Small intestine (tissue), 7 donors: Measurements from ENCODE around the gene ZNF783. TPM values are rescaled to one million over a fixed set of nuclear protein-coding genes. Genes with fewer than 3 reads are reported as not detected.
"Not testable (repeated sequence)": the region's sequence is repeated elsewhere in the genome, so short reads cannot be mapped to it uniquely, and the experiment has no call there.

ENCODE experiments used
- DNase-seq, 2 donors: peaks; one replicate each; pipeline versions ENCODE4 v3.0.0 to v3.0.0-alpha.2; 2013
- FAIRE-seq: peaks from 2 replicates; lab custom pipeline; 2012; peaks lifted over from hg19 to GRCh38; lab: Jason Lieb, UNC
- H3K27ac ChIP-seq, 3 donors: one replicate each; pipeline ENCODE4 v1.5.1; 2013; ENCODE audit warnings: low read length in 2 of 3, mild to moderate bottlenecking in 2 of 3, control low read depth in 1 of 3, inconsistent platforms in 1 of 3, low read depth in 1 of 3, moderate library complexity in 1 of 3
- H3K27me3 ChIP-seq, 3 donors: one replicate each; pipeline ENCODE4 v1.6.1; 2013; ENCODE audit warnings: low read length in 3 of 3, inconsistent platforms in 1 of 3; ENCODE audit not compliant: control insufficient read depth in 3 of 3, insufficient read depth in 3 of 3
- H3K36me3 ChIP-seq, 3 donors: one replicate each; pipeline ENCODE4 v1.6.1; 2013; ENCODE audit warnings: low read length in 3 of 3, inconsistent platforms in 1 of 3, low read depth in 1 of 3, mild to moderate bottlenecking in 1 of 3, moderate library complexity in 1 of 3; ENCODE audit not compliant: control insufficient read depth in 3 of 3, insufficient read depth in 2 of 3
- H3K4me1 ChIP-seq, 3 donors: one replicate each; pipeline ENCODE4 v1.6.1; 2013; ENCODE audit warnings: low read length in 2 of 3, inconsistent platforms in 1 of 3, low read depth in 1 of 3, mild to moderate bottlenecking in 1 of 3, moderate library complexity in 1 of 3; ENCODE audit not compliant: control insufficient read depth in 3 of 3, insufficient read depth in 2 of 3
- H3K4me3 ChIP-seq, 3 donors: one replicate each; pipeline ENCODE4 v1.5.1; 2013; ENCODE audit warnings: low read length in 3 of 3, control low read depth in 1 of 3, inconsistent platforms in 1 of 3, low read depth in 1 of 3, mild to moderate bottlenecking in 1 of 3, moderate library complexity in 1 of 3
- H3K9me3 ChIP-seq, 2 donors: one replicate each; pipeline ENCODE4 v1.6.1; 2013; ENCODE audit warnings: low read depth in 1 of 2, low read length in 1 of 2; ENCODE audit not compliant: control insufficient read depth in 2 of 2, insufficient read depth in 1 of 2
- WGBS, 3 donors: extraction: QIAGEN DNeasy Blood & Tissue Kit; methylation state at CpG; one replicate each; pipeline ENCODE4 v1.1.7; 2013; 5-methylcytosine and 5-hydroxymethylcytosine counted together
- polyA plus RNA-seq, 4 donors: library from polyadenylated mRNA; stranded (reverse) in 3 of 4; unstranded in 1 of 4; fragments of 200-250 nt in 3 of 4; fragments of 120-200 nt in 1 of 4; gene quantifications; one replicate each; pipeline versions ENCODE4 v1.2.1 to v1.2.3, GENCODE V29; 2013
- donor health status: healthy with polysubstance abuse.
- donor health status: control.
- donor health status: control.
- donor health status: Bipolar disorder and iron deficiency.
- donor health status: healthy.

The ZNF783 gene
- polyA plus RNA-seq, 4 donors = 3.2 to 9.8 (median 5.0) TPM

DNA sequence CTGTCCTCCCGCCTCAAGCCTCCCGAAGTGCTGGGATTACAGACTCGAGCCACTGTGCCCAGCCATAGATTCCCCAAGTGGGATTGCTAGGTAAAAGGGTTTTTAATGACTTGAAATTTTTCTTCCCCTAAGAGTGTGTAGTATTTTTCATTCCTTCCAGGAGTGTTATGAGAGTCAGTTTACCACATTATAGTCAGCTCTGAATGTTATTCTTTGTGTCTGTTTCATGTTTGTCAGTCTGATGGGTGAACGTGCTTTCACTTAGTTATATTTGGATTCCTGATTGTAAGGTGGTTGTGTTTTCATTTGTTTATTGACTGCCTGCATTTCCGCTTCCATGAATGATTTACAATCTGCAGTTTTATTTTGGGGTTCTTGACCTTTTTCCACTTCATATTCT lies 16.3 kb upstream of the ZNF783 start:
- Histone ChIP-seq H3K27ac (no peak overlapping the region), H3K27me3 (no peaks in the 10 kb centered on the region), H3K36me3 (peaks cover 2 to 13% (median 3%) of the 10 kb centered on the region in 3 donors), H3K4me3 (no peak overlapping the region), H3K4me1 (peaks cover 0 to 3% (median under 1%) of the 10 kb centered on the region in 3 donors), H3K9me3 (peaks cover 0 to 3% of the 10 kb centered on the region in 2 donors)
- DNase-seq = no peak
- 79 to 84% (median 83%) methylated on average over 5 of the region's 5 CpGs for WGBS, 3 donors
- FAIRE-seq = no peak

DNA sequence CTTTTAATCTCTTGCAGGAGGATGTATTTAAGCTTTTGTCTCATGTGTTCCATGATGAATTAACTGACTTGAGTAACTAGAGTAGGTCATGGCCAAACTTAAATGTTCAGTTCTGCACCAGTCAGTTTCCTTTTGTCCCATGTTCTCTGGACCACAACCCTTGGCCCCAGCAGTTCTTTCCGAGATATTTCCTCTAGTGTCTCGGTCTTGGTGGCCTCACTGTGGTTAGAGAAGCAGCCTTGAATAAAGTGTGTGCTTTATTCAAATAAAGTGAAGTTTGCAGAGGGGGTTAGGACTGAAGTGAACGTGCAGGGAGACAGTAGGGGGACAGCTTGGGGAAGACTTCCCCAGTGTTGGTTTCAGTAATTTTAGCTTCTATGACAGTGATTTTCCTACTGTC lies 13.2 kb upstream of the ZNF783 start:
- WGBS, 3 donors = 62 to 70% (median 67%) methylated on average over 3 of the region's 3 CpGs
- Histone ChIP-seq H3K27me3 (no peaks in the 10 kb centered on the region), H3K9me3 (no peaks in the 10 kb centered on the region), H3K4me3 (no peak overlapping the region), H3K27ac (no peak overlapping the region), H3K4me1 (no peaks in the 10 kb centered on the region), H3K36me3 (peaks cover 13 to 35% (median 14%) of the 10 kb centered on the region in 3 donors)
- no peak for DNase-seq
- no peak for FAIRE-seq

- not testable (repeated sequence) for H3K27me3 ChIP-seq, DNase-seq, H3K4me1 ChIP-seq, FAIRE-seq, H3K27ac ChIP-seq, H3K9me3 ChIP-seq, H3K4me3 ChIP-seq
- 95% methylated on average over 18 of the region's 18 CpGs for WGBS, 3 donors
- peaks cover 15 to 47% (median 19%) of the 10 kb centered on the region in 3 donors for H3K36me3 ChIP-seq
These were observed 11.8 kb upstream of the ZNF783 start for GRCh38 chr7:149250151-149250550.

- not testable (repeated sequence) for H3K4me1 ChIP-seq, H3K27ac ChIP-seq, DNase-seq, FAIRE-seq, H3K4me3 ChIP-seq, H3K9me3 ChIP-seq, H3K27me3 ChIP-seq
- peaks cover 19 to 51% (median 21%) of the 10 kb centered on the region in 3 donors for H3K36me3 ChIP-seq
- WGBS, 3 donors = 96 to 98% (median 97%) methylated on average over 10 of the region's 10 CpGs
These were observed 10.5 kb upstream of the ZNF783 start for GRCh38 chr7:149251518-149251917.

DNA sequence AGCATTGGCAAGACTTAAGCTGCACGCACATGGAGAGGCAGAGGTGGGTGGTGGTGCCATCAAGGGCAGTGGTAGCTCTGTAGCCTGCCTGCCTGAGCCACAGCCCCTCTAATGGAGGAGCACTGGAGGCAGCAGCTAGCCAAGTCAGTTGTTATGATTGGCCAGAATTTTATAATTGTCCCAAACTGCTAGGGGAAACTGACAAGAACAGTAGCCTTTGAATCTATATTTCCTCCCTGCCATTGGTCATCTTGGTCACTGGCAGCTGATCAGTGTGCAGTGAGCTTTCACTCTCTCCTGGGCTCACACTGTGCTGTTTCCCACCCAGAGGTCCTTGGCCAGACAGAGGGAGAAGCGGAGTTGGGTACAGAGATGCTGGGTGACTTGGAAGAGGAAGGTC lies 9.6 kb upstream of the ZNF783 start:
- Histone ChIP-seq H3K4me1 (no peaks in the 10 kb centered on the region), H3K36me3 (peaks cover 19 to 51% (median 23%) of the 10 kb centered on the region in 3 donors), H3K4me3 (no peak overlapping the region), H3K27ac (no peak overlapping the region), H3K9me3 (no peaks in the 10 kb centered on the region), H3K27me3 (no peaks in the 10 kb centered on the region)
- 92 to 100% (median 94%) methylated on average over 2 of the region's 2 CpGs for WGBS, 3 donors
- no peak for DNase-seq
- no peak for FAIRE-seq

GRCh38 chr7:149253665-149254064 lies 8.3 kb upstream of the ZNF783 start:
- Histone ChIP-seq H3K4me1 (no peaks in the 10 kb centered on the region), H3K27me3 (no peaks in the 10 kb centered on the region), H3K9me3 (no peaks in the 10 kb centered on the region), H3K27ac (no peak overlapping the region), H3K4me3 (no peak overlapping the region), H3K36me3 (peaks cover 19 to 51% (median 23%) of the 10 kb centered on the region in 3 donors)
- FAIRE-seq (no peak), DNase-seq (no peak)
- 93 to 95% (median 95%) methylated on average over 7 of the region's 7 CpGs for WGBS, 3 donors

- DNase-seq (no peak), FAIRE-seq (no peak)
- Histone ChIP-seq H3K27me3 (no peaks in the 10 kb centered on the region), H3K36me3 (peaks cover 19 to 51% (median 23%) of the 10 kb centered on the region in 3 donors), H3K9me3 (no peaks in the 10 kb centered on the region), H3K4me1 (no peaks in the 10 kb centered on the region), H3K4me3 (no peak overlapping the region), H3K27ac (no peak overlapping the region)
- 94 to 96% (median 95%) methylated on average over 16 of the region's 16 CpGs for WGBS, 3 donors
These were observed 7.7 kb upstream of the ZNF783 start for GRCh38 chr7:149254181-149254858.

DNA sequence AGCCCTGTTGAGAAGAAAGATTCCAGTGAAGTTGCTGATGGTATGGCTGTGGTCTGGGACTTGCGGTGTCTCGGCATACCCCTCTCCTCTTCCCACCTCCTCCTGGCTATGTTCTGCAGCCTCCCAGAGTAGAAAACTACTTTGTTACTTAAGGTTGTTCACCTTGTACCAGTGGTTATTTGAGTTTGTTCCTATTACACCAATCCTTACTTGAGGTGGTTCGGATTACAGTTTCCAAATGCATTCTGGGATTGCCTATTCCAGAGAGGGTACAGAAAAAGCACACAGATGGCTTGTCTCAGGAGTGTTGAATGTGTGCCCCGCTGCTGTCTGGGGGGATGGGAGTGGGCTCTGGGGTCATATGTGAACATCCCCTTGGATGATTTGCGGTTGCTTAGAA lies 6.8 kb upstream of the ZNF783 start:
- Histone ChIP-seq H3K4me1 (no peaks in the 10 kb centered on the region), H3K36me3 (peaks cover 16 to 46% (median 23%) of the 10 kb centered on the region in 3 donors), H3K9me3 (no peaks in the 10 kb centered on the region), H3K4me3 (no peak overlapping the region), H3K27me3 (no peaks in the 10 kb centered on the region), H3K27ac (no peak overlapping the region)
- WGBS, 3 donors = 79 to 96% (median 96%) methylated on average over 5 of the region's 5 CpGs
- no peak for DNase-seq
- FAIRE-seq = no peak
